ENCODE data around the gene PLEKHA4. TPM values are rescaled to one million over a fixed set of nuclear protein-coding genes. Genes with fewer than 3 reads are reported as not detected.

Gene PLEKHA4
- total and polyA plus RNA-seq, 2 of the 13 experiments (the other 11 are each of a cell fraction or from before 2014, with no cell fraction given) = 4.8 to 6.0 TPM

- TF ChIP-seq ZNF468 (CRISPR knock-in tag; IDR thresholded peaks at IDR 0.05) (no peak), TFDP1 (CRISPR knock-in tag; IDR thresholded peaks at IDR 0.05; ENCODE audit: borderline replicate concordance) (no peak), KDM1A (CRISPR knock-in tag; IDR thresholded peaks at IDR 0.05) (no peak), HCFC1 (IDR thresholded peaks at IDR 0.05; ENCODE audit: low read depth, low read length) (peak; percentile 88), SAFB2 (CRISPR knock-in tag; IDR thresholded peaks at IDR 0.05; ENCODE audit: borderline replicate concordance, low read depth) (no peak), ZNF343 (CRISPR knock-in tag; IDR thresholded peaks at IDR 0.05) (no peak), GABPA (IDR thresholded peaks at IDR 0.05; ENCODE audit: low read depth, low read length) (no peak), GABPA (CRISPR knock-in tag; IDR thresholded peaks at IDR 0.05; ENCODE audit: low read depth) (peak; percentile 50; the same call in 1 of the 2 replicates), POLR2A (IDR thresholded peaks at IDR 0.05; ENCODE audit: insufficient read depth in 1 of 2, low read depth in 2 of 2, low read length in 2 of 2) (peak in 1 of 2 experiments; percentile 22; a peak in 1 of 4 replicates), ZNF143 (CRISPR knock-in tag; IDR thresholded peaks at IDR 0.05) (peak; percentile 95), MIER2 (CRISPR knock-in tag; IDR thresholded peaks at IDR 0.05) (no peak), NR2C2 (CRISPR knock-in tag; IDR thresholded peaks at IDR 0.05; ENCODE audit: borderline replicate concordance) (peak; percentile 43; the same call in 1 of the 2 replicates)
- TF ChIP-seq, protein P1, sequence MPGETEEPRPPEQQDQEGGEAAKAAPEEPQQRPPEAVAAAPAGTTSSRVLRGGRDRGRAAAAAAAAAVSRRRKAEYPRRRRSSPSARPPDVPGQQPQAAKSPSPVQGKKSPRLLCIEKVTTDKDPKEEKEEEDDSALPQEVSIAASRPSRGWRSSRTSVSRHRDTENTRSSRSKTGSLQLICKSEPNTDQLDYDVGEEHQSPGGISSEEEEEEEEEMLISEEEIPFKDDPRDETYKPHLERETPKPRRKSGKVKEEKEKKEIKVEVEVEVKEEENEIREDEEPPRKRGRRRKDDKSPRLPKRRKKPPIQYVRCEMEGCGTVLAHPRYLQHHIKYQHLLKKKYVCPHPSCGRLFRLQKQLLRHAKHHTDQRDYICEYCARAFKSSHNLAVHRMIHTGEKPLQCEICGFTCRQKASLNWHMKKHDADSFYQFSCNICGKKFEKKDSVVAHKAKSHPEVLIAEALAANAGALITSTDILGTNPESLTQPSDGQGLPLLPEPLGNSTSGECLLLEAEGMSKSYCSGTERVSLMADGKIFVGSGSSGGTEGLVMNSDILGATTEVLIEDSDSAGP (CRISPR knock-in tag; IDR thresholded peaks at IDR 0.05; ENCODE audit: borderline replicate concordance) = 0 out of 2 replicates have a peak, but pooled peaks have one; percentile 15
Measured at GRCh38 chr19:48881741-48882657, 13.6 kb upstream of the PLEKHA4 start (continued).
